Measurements from ENCODE around the gene EVC.
A peak's percentile ranks its signal among the peaks of the same experiment; 100 is the strongest.

Gene EVC

GRCh38 chr4:5710961-5711478, at the start of gene EVC:
Gene EVC (plus strand): TSS chr4:5711201. CDS start chr4:5711381, 180 bp downstream.
- DNase-seq, result peak; percentile 16

DNA sequence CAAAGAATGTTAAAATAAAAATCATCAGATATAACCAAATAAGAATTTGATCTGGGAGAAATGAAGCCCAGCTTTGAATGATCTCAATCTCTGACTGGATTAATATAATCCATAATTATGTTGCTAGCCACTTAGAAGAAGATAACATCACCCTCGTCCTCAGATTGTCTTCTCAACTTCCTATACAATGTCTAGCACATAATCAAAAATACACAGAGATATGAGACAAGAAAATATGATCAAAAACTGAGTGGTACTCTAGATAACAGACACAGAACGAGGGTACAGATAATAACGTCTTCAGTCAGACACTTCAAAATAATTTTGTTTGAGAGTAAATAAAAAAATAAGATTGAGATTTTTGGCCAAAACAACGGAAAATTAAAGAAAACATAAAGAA, 49.8 kb upstream of the EVC start:
- no peak for DNase-seq

GRCh38 chr4:5662555-5662954, 48.4 kb upstream of the EVC start:
- DNase-seq, result no peak

DNA sequence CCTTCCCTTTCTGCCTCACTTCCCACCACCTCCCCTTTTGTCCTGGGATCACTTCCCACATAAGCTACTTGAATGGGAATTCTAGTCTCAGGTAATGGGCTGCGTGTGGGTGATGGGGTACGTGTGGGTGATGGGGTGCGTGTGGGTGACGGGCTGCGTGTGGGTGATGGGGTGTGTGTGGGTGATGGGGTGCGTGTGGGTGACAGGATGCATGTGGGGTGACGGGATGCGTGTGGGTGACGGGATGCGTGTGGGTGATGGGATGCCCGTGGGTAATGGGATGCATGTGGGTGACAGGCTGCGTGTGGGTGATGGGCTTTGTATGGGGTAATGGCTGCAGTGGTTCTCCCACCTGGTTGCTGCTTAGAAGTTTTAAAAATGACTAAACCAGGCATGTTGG, 46.2 kb upstream of the EVC start:
- DNase-seq, result no peak

DNA sequence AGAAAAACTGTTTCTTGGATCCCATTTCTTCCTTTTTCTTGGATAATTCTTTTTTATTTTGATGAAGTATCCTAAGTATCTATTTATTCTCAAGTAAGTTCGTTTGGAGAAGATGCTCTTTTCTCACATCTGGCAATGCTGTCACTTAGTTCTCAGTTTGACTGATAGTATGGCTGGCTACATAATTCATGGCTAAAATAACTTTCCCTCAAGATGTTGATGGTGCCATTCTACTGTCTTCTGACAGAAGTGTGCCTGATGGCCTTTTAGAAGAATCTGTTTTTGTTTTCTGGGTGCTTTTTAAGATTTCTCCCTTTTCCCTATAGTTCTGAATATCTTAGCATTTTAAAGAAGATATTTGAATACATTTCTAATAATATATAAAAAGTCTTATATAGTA, 44.3 kb upstream of the EVC start:
- DNase-seq, result no peak

- no peak for DNase-seq
Measured at GRCh38 chr4:5676763-5677162, 34.2 kb upstream of the EVC start.

- DNase-seq, result no peak
Measured at GRCh38 chr4:5678977-5679376, 32.0 kb upstream of the EVC start.

DNA sequence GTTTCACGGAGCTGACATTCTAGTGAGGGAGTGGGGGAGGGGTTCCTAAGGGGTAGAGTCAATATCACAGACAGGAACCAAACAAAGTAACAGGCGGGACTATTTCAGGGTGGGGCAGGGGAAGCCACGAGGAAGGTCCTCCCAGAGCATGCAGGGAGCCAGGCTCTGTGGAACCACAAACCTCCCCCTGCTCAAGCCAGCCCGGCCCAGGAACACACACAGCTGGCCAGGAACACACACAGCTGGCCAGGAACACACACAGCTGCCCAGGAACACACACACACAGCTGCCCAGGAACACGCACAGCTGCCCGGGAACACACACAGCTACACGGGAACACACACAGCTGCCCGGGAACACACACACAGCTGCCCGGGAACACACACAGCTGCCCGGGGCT, 27.4 kb upstream of the EVC start:
- no peak for DNase-seq

GRCh38 chr4:5685296-5685695, 25.7 kb upstream of the EVC start:
- no peak for DNase-seq

- no peak for DNase-seq
Measured at GRCh38 chr4:5686338-5686737, 24.7 kb upstream of the EVC start.

GRCh38 chr4:5689065-5689464, 21.9 kb upstream of the EVC start:
- no peak for DNase-seq

DNA sequence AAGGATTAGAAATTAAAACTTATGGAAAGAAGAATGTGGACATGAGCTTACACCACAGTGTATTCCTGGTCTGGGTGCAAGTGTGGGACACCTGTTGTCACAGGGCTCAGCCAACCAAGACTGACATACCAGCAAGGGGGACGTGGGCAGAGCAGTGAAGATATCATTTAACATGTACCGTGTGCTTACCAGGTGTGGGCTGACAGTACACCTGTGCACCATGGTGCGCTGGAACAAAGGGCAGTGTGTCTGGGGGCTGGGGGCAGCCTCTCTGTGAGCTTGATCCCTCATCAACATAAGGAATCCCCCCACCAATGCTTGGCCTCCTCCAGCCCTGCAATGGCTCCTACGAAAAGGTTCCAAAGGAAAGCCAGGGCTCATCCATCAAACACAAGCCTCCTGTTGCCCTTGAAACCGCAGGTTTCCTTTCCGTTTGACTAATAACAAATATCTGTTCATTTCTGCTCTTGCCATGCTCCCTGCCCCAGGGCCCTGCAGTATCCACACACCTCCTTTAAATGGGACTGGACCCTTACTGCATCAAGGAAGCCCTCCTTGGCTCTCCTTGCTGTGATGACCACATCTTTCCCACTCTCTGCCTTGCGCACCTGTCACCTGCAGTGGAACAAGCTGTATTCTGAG, 19.4 kb upstream of the EVC start:
- DNase-seq, result no peak

DNA sequence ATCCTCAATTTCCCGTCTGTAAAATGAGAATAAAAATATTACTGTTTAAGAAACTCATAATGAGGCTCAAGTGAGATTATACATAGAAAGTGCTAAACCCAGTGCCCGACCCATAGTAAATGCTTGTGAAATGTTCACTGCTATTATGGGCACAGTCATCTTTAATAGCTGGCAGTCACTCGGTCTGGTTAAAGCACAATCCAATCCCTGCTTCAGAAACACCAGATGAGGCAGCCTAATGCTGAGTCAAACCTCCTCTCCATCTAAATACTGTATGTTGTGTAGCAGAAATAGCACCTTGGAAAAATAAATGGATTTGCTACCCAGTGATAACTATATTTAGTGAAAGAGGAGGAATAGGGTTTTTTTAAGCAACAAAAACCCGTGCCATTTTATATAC, 17.1 kb upstream of the EVC start:
- DNase-seq, result no peak

DNA sequence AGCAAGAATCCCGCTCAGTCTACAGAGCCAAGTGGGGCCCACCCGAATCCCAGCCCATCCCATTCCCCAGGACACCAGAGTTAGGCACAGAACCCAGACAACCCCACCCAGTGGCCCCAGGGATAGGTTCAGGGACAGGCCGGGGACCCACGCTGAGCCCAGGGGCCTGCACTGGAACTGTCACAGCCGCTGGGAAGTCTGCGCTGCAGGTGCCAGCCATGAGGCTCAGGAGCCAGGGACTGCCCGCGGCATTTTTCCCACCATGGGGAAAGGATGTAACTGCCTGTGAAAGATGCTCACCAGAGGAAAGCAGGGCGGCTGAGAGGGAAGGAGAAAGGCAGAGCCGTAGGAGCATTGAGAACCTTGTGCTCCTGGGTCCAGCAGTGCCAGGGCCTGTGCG, 14.7 kb upstream of the EVC start:
- DNase-seq, result no peak

DNA sequence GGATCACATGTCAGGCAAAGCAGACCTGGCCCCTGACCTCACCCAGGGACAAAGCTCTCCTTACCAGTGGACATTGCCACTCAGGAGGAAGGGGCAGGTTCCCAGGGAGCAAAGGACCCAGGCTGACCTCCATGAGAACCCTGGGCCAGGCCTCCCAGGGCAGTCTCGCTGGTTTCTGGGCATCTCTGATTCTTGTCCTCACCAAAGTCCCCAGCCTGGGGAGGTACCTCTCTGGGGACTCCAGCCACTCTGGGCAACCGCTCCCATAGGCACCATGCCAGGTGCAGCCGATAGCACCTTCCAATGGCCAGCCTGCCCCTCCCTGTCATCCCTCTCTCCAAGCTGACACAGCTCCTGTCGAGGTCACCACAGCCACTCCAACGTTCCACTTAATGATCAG, 10.5 kb upstream of the EVC start:
- no peak for DNase-seq

GRCh38 chr4:5701971-5702370, 9.0 kb upstream of the EVC start:
- no peak for DNase-seq

DNA sequence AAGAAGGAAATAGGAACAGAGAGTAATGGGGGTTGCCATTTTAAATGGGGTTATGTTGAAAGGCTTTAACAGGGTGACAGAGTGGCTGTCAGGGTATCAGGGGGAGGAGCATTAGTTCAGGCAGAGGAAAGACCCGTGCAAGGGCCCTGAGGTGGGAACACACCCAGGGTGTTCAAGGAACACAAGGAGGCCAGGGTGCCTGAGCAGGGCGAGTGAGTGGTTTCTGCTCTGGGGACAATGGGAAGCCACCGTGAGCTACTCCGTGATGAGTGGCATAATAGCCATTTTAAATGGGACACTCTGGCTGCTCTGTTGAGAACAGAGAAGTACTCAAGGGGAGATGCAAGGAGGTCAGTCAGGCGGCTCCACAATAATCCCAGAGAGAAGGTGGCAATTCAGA, 7.2 kb upstream of the EVC start:
- DNase-seq, result no peak

DNA sequence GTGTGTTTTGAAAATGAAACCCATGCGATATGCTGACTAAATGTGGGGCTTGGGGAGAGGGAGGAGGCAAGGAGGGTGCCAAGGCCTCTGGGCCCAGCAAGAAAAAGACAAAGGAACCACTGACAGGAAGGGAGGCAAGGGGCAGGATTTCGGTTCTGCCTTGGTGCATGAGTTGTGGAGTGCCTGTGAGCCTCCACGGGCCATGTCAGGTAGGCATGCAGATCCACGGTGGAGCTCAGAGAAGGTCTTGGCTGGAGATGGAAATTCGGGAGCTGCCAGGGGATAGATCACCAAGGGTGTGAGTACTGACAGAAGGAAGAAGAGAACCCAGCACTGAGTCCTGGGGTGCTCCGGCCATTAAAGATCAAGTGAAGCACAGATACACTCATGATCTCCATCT, 6.7 kb upstream of the EVC start:
- no peak for DNase-seq

- no peak for DNase-seq
Measured at GRCh38 chr4:5705647-5706320, 5.2 kb upstream of the EVC start.

DNA sequence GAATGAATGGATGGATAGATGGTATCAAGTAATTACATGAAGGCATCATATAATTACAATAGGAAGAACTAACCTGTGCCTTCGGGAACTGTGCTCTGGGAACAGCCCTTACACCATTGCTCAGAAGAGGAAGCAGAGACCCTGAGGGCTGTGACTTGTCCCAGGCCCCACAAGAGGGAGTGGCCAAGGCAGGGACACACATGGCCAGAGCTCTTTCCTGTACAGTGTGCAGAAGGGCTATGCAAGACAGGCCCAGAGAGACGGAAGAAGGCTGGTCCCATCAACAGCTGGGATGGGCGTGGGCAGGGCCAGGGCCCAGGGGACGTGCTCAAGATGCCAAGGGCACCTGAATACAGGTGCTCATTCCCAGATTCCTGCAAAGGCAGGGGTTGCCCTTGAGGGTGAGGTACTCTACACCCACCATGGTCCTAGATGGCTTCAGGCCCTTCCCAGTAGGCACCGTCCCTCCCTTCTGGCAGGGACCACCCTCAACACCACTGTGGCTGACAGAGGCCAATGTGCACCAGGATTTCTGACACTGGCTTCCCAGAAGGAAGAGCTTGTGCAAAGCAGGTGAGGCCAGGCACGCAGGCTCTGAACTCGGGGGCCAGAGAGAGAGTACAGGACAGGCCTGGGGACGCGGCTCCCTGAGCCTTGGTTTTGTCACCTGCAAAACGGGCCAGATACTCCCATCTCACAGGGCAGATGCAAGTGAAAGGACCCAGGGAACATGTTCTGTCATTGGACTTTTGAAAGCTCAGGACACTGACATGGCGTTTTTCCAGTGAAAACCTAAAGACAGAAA, 4.3 kb upstream of the EVC start:
- no peak for DNase-seq

GRCh38 chr4:5707366-5707765, 3.6 kb upstream of the EVC start:
- DNase-seq, result no peak

- no peak for DNase-seq
Measured at GRCh38 chr4:5707778-5708448, 3.1 kb upstream of the EVC start.

GRCh38 chr4:5708449-5709206, 2.4 kb upstream of the EVC start, which contains the start of gene EVC2:
Gene EVC2 (minus strand): TSS chr4:5708559. CDS start chr4:5708513, 46 bp downstream.
- DNase-seq, result no peak
